Mesenteric fat pad (tissue), 1 donor: ENCODE measurements around the gene CMTM2. TPM values are rescaled to one million over a fixed set of nuclear protein-coding genes. Genes with fewer than 3 reads are reported as not detected.

ENCODE experiments used
- DNase-seq: peaks from one replicate; pipeline ENCODE4 v3.0.0-alpha.2; 2020; ENCODE audit warnings: low spot score
- long read RNA-seq: library from polyadenylated mRNA; unstranded; transcript quantifications from one replicate; pipeline ENCODE4 v2.0.0, GENCODE V29; 2020
- total RNA-seq: library from RNA; stranded (reverse); fragmentation: NEBNext Ultra II Directional; extraction: Animal tissue kit (Norgen Biotek cat#: 25700); gene quantifications from one replicate; pipeline ENCODE4 v1.2.1, GENCODE V29; 2021
- donor health status: DM: yes; HTN: yes; CAD: no.

The CMTM2 gene
- 1.00 TPM for total RNA-seq
- long read RNA-seq, transcript CMTM2-203 (2 exons, 547 nt), result major isoform, 5 of 7 reads
- long read RNA-seq, partial matches to known transcripts, result 0 of 7 reads
- long read RNA-seq, other reads (novel, unspliced or antisense), result 2 of 7 reads

GRCh38 chr16:66578651-66579531 lies at the start of gene CMTM2:
Gene CMTM2, plus strand, starts transcription at chr16:66579463. Its CDS starts 145 bp downstream, at chr16:66579608.
- DNase-seq, result no peak

GRCh38 chr16:66529475-66529874 lies 49.8 kb upstream of the CMTM2 start:
- no peak for DNase-seq

GRCh38 chr16:66534376-66534799 lies 44.9 kb upstream of the CMTM2 start:
- no peak for DNase-seq

- no peak for DNase-seq
These were observed 42.7 kb upstream of the CMTM2 start for GRCh38 chr16:66536525-66536924.

- DNase-seq, result no peak
These were observed 42.0 kb upstream of the CMTM2 start for GRCh38 chr16:66537236-66537635.

GRCh38 chr16:66538910-66539309 lies 40.4 kb upstream of the CMTM2 start:
- DNase-seq, result no peak

- no peak for DNase-seq
These were observed 39.4 kb upstream of the CMTM2 start for GRCh38 chr16:66539623-66540469.

- no peak for DNase-seq
These were observed 37.6 kb upstream of the CMTM2 start for GRCh38 chr16:66541388-66542355.

- DNase-seq, result no peak
These were observed 36.9 kb upstream of the CMTM2 start for GRCh38 chr16:66542396-66542795.

GRCh38 chr16:66543541-66543940 lies 35.7 kb upstream of the CMTM2 start:
- no peak for DNase-seq

- no peak for DNase-seq
These were observed 35.1 kb upstream of the CMTM2 start for GRCh38 chr16:66544016-66544757.

GRCh38 chr16:66547101-66547989 lies 31.9 kb upstream of the CMTM2 start:
- DNase-seq, result no peak

GRCh38 chr16:66548068-66548467 lies 31.2 kb upstream of the CMTM2 start:
- no peak for DNase-seq

GRCh38 chr16:66548868-66549267 lies 30.4 kb upstream of the CMTM2 start:
- no peak for DNase-seq

- no peak for DNase-seq
These were observed 29.8 kb upstream of the CMTM2 start, which contains the start of gene TK2 for GRCh38 chr16:66549284-66550131. Gene TK2, minus strand, starts transcription at chr16:66550122. Its CDS starts 61 bp downstream, at chr16:66550061.

GRCh38 chr16:66551348-66551759 lies 27.9 kb upstream of the CMTM2 start:
- DNase-seq, result no peak

GRCh38 chr16:66551788-66552285 lies 27.4 kb upstream of the CMTM2 start:
- DNase-seq, result no peak
